ENCODE data around the gene ARID5B. TPM values are rescaled to one million over a fixed set of nuclear protein-coding genes. Genes with fewer than 3 reads are reported as not detected.

The ARID5B gene
- total RNA-seq, 1 experiment from 2014 or later: 2.3 TPM

DNA sequence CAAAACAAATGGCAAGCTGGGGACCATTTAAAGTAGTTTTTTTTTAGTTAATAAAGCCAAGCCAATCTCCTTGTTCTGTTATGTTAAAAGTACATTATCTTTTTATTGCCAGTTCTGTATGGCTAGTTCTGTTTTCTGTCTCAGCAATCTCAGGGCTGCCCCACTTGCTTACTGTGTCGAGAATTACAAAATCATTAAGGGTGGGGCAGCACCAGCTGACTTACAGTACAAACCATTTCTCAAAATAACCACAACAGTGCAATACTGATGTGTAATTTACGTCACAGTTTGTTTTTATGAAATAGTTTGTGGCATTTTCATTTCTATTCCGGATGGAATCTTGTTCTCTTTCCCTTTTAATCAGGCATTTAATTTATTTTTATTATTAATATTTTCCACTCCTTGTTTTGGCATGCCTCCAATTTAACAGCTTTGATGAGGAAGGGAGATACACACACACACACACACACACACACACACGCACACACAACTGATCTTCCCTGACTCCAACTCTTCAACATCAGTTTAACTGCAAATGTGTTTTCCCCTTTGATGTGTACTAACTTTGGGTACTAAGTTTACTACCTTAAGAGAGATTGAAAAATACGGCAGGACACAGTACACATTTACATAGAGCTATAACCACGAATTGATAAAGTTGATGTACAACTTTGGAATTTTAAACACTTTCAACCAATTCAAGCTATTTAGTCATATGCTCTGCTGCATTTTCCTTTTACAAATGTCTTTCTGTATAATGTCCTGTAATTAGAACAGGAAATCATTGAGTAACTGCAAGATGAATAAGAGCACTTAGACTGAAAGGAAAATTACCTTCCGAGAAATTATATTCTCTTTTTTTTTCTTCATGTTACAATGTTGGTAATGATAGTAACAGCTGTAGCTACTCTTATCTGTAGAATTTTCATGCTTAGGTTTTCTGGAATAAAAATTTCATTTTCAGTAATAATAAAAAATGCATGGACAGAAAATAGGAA is 91.5 kb downstream of the ARID5B start:
- peaks cover 45% of the 10 kb centered on the region for H3K4me1 Mint-ChIP-seq
- H3K27me3 Mint-ChIP-seq (ENCODE audit: low read depth): no peaks in the 10 kb centered on the region
- DNase-seq (ENCODE audit: low spot score): no peak
- ChIA-PET POLR2A (no interaction called here), CTCF (no interaction called here)
- no peak for TF ChIP-seq ETV6 (CRISPR knock-in tag; IDR thresholded peaks at IDR 0.05)
- TF ChIP-seq ZNF232 (CRISPR knock-in tag; IDR thresholded peaks at IDR 0.05): no peak
- TF ChIP-seq NR2C2 (CRISPR knock-in tag; IDR thresholded peaks at IDR 0.05): no peak
- no peak overlapping the region for H3K4me3 Mint-ChIP-seq
- no peak for ATAC-seq
- H3K36me3 Mint-ChIP-seq: no peaks in the 10 kb centered on the region
- peaks cover 5% of the 10 kb centered on the region; the same call in 1 of the 2 replicates for H3K9me3 Mint-ChIP-seq
- H3K27ac Mint-ChIP-seq: 0 out of 2 replicates have a peak overlapping the region, but pooled peaks have one; percentile 20

DNA sequence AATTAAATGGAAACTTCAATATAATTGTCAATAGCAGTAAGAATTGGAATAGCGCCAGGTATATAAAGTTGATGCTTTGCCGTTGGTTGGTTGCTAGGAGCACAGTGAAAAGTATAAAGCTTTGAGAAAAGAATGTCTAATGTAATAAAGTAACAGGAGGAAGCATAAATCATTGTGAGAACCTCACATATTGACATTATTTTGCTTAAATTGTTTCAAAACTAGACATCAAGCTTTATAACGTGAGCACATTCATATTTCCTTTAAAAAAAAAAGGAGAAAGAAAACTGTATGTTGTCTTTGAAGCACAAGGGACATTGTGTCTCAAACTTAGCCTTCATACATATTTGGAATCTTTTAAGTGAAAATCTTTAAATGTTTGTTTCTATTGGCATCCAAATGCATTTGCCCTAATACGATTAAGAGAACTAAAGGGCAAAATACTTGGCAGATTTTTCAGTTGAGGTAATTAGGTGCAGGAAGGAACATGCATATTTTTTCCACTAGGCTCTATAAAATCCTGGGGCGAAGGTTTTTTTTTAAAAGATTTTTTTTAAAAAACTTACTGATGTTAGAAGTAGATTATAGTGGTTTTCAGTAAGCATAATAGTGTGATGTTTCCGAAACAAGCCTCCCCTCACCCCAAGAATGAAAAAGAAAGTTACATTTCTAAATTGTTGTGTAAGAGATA is 92.4 kb downstream of the ARID5B start:
- ChIA-PET CTCF (no interaction called here), POLR2A (no interaction called here)
- ATAC-seq: no peak
- no peak for DNase-seq (ENCODE audit: low spot score)
- Mint-ChIP-seq H3K9me3 (peaks cover 12% of the 10 kb centered on the region), H3K4me1 (peaks cover 42% of the 10 kb centered on the region), H3K27ac (no peak overlapping the region), H3K36me3 (no peaks in the 10 kb centered on the region), H3K27me3 (ENCODE audit: low read depth) (no peaks in the 10 kb centered on the region), H3K4me3 (no peak overlapping the region)
- TF ChIP-seq, protein P1, sequence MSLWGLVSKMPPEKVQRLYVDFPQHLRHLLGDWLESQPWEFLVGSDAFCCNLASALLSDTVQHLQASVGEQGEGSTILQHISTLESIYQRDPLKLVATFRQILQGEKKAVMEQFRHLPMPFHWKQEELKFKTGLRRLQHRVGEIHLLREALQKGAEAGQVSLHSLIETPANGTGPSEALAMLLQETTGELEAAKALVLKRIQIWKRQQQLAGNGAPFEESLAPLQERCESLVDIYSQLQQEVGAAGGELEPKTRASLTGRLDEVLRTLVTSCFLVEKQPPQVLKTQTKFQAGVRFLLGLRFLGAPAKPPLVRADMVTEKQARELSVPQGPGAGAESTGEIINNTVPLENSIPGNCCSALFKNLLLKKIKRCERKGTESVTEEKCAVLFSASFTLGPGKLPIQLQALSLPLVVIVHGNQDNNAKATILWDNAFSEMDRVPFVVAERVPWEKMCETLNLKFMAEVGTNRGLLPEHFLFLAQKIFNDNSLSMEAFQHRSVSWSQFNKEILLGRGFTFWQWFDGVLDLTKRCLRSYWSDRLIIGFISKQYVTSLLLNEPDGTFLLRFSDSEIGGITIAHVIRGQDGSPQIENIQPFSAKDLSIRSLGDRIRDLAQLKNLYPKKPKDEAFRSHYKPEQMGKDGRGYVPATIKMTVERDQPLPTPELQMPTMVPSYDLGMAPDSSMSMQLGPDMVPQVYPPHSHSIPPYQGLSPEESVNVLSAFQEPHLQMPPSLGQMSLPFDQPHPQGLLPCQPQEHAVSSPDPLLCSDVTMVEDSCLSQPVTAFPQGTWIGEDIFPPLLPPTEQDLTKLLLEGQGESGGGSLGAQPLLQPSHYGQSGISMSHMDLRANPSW (CRISPR knock-in tag; conservative IDR thresholded peaks at IDR 0.05; ENCODE audit: low read depth): no peak
- TF ChIP-seq ZNF396 (CRISPR knock-in tag; IDR thresholded peaks at IDR 0.05; ENCODE audit: borderline replicate concordance): no peak
- TF ChIP-seq, protein P2, sequence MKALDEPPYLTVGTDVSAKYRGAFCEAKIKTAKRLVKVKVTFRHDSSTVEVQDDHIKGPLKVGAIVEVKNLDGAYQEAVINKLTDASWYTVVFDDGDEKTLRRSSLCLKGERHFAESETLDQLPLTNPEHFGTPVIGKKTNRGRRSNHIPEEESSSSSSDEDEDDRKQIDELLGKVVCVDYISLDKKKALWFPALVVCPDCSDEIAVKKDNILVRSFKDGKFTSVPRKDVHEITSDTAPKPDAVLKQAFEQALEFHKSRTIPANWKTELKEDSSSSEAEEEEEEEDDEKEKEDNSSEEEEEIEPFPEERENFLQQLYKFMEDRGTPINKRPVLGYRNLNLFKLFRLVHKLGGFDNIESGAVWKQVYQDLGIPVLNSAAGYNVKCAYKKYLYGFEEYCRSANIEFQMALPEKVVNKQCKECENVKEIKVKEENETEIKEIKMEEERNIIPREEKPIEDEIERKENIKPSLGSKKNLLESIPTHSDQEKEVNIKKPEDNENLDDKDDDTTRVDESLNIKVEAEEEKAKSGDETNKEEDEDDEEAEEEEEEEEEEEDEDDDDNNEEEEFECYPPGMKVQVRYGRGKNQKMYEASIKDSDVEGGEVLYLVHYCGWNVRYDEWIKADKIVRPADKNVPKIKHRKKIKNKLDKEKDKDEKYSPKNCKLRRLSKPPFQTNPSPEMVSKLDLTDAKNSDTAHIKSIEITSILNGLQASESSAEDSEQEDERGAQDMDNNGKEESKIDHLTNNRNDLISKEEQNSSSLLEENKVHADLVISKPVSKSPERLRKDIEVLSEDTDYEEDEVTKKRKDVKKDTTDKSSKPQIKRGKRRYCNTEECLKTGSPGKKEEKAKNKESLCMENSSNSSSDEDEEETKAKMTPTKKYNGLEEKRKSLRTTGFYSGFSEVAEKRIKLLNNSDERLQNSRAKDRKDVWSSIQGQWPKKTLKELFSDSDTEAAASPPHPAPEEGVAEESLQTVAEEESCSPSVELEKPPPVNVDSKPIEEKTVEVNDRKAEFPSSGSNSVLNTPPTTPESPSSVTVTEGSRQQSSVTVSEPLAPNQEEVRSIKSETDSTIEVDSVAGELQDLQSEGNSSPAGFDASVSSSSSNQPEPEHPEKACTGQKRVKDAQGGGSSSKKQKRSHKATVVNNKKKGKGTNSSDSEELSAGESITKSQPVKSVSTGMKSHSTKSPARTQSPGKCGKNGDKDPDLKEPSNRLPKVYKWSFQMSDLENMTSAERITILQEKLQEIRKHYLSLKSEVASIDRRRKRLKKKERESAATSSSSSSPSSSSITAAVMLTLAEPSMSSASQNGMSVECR (CRISPR knock-in tag; IDR thresholded peaks at IDR 0.05; ENCODE audit: borderline replicate concordance): no peak
- TF ChIP-seq, protein P3, sequence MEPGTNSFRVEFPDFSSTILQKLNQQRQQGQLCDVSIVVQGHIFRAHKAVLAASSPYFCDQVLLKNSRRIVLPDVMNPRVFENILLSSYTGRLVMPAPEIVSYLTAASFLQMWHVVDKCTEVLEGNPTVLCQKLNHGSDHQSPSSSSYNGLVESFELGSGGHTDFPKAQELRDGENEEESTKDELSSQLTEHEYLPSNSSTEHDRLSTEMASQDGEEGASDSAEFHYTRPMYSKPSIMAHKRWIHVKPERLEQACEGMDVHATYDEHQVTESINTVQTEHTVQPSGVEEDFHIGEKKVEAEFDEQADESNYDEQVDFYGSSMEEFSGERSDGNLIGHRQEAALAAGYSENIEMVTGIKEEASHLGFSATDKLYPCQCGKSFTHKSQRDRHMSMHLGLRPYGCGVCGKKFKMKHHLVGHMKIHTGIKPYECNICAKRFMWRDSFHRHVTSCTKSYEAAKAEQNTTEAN (CRISPR knock-in tag; IDR thresholded peaks at IDR 0.05): no peak
- TF ChIP-seq, protein P4, sequence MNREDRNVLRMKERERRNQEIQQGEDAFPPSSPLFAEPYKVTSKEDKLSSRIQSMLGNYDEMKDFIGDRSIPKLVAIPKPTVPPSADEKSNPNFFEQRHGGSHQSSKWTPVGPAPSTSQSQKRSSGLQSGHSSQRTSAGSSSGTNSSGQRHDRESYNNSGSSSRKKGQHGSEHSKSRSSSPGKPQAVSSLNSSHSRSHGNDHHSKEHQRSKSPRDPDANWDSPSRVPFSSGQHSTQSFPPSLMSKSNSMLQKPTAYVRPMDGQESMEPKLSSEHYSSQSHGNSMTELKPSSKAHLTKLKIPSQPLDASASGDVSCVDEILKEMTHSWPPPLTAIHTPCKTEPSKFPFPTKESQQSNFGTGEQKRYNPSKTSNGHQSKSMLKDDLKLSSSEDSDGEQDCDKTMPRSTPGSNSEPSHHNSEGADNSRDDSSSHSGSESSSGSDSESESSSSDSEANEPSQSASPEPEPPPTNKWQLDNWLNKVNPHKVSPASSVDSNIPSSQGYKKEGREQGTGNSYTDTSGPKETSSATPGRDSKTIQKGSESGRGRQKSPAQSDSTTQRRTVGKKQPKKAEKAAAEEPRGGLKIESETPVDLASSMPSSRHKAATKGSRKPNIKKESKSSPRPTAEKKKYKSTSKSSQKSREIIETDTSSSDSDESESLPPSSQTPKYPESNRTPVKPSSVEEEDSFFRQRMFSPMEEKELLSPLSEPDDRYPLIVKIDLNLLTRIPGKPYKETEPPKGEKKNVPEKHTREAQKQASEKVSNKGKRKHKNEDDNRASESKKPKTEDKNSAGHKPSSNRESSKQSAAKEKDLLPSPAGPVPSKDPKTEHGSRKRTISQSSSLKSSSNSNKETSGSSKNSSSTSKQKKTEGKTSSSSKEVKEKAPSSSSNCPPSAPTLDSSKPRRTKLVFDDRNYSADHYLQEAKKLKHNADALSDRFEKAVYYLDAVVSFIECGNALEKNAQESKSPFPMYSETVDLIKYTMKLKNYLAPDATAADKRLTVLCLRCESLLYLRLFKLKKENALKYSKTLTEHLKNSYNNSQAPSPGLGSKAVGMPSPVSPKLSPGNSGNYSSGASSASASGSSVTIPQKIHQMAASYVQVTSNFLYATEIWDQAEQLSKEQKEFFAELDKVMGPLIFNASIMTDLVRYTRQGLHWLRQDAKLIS (CRISPR knock-in tag; IDR thresholded peaks at IDR 0.05; ENCODE audit: borderline replicate concordance): no peak
- no peak for TF ChIP-seq FOXK1 (CRISPR knock-in tag; IDR thresholded peaks at IDR 0.05)
- no peak for TF ChIP-seq ZNF232 (CRISPR knock-in tag; IDR thresholded peaks at IDR 0.05)
- TF ChIP-seq, protein P5, sequence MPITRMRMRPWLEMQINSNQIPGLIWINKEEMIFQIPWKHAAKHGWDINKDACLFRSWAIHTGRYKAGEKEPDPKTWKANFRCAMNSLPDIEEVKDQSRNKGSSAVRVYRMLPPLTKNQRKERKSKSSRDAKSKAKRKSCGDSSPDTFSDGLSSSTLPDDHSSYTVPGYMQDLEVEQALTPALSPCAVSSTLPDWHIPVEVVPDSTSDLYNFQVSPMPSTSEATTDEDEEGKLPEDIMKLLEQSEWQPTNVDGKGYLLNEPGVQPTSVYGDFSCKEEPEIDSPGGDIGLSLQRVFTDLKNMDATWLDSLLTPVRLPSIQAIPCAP (CRISPR knock-in tag; IDR thresholded peaks at IDR 0.05): no peak
- no peak for TF ChIP-seq ZNF263 (CRISPR knock-in tag; IDR thresholded peaks at IDR 0.05; ENCODE audit: low read depth)
- TF ChIP-seq, protein P6, sequence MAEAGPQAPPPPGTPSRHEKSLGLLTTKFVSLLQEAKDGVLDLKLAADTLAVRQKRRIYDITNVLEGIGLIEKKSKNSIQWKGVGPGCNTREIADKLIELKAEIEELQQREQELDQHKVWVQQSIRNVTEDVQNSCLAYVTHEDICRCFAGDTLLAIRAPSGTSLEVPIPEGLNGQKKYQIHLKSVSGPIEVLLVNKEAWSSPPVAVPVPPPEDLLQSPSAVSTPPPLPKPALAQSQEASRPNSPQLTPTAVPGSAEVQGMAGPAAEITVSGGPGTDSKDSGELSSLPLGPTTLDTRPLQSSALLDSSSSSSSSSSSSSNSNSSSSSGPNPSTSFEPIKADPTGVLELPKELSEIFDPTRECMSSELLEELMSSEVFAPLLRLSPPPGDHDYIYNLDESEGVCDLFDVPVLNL (CRISPR knock-in tag; IDR thresholded peaks at IDR 0.05; ENCODE audit: borderline replicate concordance, low read depth): no peak
- TF ChIP-seq NR3C1 (CRISPR knock-in tag; conservative IDR thresholded peaks at IDR 0.05; ENCODE audit: low read depth): no peak
- no peak for TF ChIP-seq ZNF423 (CRISPR knock-in tag; IDR thresholded peaks at IDR 0.05)
- TF ChIP-seq ETV6 (CRISPR knock-in tag; IDR thresholded peaks at IDR 0.05): no peak
- no peak for TF ChIP-seq GRHL2 (CRISPR knock-in tag; IDR thresholded peaks at IDR 0.05; ENCODE audit: insufficient replicate concordance, severe bottlenecking)
- TF ChIP-seq FOXJ3 (CRISPR knock-in tag; IDR thresholded peaks at IDR 0.05; ENCODE audit: borderline replicate concordance): no peak
- no peak for TF ChIP-seq ZBTB21 (CRISPR knock-in tag; IDR thresholded peaks at IDR 0.05; ENCODE audit: borderline replicate concordance)

Data from WTC11 (cell line).